GM19328 (cell line): Measurements from ENCODE around the gene PON1.

ENCODE experiments used
- ATAC-seq: cut with Tn5 transposase; IDR thresholded peaks from one replicate; pipeline ENCODE4 v1.9.1; 2021; ENCODE audit warnings: mild to moderate bottlenecking, moderate library complexity; ENCODE audit not compliant: unreplicated experiment

Gene PON1

DNA sequence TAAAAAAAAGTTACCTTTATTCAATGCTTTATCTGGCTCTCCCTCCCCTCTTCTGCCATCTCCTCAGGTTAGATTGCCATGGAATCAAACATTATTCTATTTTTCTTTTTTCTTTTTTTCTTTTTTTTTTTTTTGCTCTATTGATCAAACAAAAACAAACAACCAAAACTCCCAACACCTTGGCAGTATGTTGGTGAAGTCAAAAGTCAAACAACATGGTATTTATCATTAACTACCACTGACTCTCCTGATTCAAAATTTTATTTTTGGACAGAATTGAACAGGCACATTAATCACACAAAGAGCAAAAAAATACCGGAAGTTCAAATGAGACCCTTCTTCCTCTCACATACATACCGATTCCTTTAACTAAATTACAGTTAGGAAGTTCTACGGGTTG is 6.4 kb downstream of the PON1 start:
- ATAC-seq: no peak

DNA sequence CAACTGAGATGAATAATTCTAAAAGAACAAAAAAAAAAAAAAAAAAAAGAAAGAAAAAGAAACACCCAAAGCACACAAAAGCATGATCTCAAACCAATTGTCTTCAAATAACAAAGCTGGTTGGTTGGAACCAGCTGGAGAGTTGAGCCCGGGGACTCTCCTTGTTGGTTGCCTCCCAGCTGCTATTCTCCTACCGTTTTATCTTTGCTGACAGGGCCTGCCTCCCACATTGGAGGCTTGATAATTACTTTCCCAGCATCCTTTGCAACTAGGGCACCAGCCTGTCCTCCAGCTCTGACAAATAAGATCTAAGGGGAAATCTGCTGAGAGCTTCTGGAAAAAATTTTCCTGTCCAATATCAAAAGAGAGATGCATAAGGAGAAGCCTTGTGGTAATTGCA is 6.8 kb downstream of the PON1 start:
- no peak for ATAC-seq

- ATAC-seq: no peak
Measured at GRCh38 chr7:95316588-95316987, 7.7 kb downstream of the PON1 start.

DNA sequence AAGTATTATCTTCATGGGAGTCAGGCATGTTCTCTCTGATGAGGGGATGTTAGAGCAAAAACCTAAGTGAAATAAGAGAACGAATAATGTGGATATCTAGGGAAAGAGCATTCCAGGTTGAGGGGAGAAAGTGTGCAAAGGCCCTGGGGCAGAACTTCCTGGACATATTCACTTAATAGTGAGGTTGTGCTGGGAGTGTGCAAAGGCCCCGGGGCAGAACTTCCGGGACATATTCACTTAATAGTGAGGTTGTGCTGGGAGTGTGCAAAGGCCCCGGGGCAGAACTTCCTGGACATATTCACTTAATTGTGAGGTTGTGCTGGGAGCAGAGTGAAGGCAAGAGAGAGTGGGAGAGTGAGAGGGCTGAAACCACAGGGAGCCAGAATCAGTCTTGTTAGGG is 11.8 kb downstream of the PON1 start:
- no peak for ATAC-seq

GRCh38 chr7:95311389-95311788 is 12.9 kb downstream of the PON1 start:
- ATAC-seq: no peak

DNA sequence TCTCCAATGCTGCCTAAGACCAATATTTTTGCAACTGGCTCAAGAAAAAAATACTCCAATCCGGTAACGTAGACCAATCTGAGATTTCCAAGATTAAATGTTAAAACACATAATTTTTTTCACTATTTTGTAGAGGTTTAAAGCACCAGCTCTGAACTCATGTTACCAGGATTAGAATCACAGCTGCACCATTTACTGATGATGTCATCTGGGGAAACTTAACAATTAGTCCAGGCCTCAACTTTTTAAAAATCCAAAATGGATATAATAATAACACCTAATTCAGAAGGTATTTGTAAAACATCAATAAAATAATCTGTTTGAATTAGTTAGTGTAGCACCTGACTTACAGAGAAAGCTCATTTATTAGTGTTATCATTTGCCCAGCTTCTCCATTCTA is 14.4 kb downstream of the PON1 start:
- ATAC-seq: no peak

GRCh38 chr7:95304990-95305389 is 19.3 kb downstream of the PON1 start:
- no peak for ATAC-seq

DNA sequence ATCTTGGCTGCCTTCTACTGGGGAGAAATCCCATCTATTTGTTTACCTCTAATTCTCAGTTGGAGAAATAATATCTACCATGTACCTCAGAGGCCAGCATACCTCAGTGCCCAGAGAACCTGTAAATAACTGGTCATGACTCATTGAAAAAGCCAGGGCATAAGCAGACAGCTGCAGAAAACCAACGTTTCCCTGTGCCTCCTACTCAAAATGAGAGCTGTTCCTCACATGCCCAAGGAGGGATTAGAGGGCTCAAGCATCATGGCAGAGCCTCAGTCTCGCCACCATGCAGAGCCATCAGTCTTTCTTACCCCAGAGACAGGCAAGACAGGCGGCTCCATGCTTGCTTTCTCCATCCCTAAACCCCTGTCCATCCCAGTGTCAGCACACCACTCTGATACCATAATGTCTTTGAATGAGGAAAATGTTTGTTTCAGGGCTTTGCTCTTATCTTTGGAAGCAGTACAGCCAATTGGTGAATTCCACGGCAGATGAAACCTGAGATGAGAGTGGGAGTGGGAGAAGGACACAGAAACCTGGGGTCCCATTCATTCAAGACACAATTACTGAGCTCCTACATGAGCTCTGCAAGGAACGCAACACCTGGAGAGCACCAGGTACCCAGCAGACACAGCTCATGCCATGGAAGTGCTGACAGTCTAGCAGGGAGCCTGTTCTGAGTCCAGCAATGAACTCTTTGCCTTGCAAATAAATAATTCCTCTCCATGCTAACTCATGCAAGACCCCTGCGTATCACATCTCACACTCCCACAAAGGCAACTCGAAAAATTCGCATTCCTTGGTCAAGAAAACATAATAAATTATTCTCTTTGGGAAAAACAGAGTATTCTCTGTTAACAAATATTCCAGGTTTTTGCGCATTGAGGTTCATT is 21.1 kb downstream of the PON1 start:
- ATAC-seq: no peak

GRCh38 chr7:95298091-95298490 is 26.2 kb downstream of the PON1 start:
- ATAC-seq: no peak

DNA sequence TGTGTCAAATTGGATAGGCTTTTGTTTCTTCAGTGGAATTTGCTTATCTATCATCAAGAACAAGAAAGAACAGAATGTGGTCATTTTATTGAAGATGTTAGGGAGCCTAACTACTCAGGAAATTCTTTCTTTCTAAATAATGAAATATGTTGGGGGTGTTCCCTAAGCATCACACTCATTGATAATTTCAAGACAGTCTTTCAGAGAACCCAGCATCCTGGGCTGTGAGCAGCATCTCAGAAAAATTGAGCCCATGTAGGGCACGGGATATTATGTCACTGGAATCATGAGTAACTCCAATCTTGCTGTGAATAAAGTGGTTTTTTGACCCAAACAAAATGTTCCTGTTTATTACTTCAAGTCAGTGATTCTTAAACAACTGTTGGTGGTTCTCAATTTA is 27.3 kb downstream of the PON1 start:
- ATAC-seq: no peak

DNA sequence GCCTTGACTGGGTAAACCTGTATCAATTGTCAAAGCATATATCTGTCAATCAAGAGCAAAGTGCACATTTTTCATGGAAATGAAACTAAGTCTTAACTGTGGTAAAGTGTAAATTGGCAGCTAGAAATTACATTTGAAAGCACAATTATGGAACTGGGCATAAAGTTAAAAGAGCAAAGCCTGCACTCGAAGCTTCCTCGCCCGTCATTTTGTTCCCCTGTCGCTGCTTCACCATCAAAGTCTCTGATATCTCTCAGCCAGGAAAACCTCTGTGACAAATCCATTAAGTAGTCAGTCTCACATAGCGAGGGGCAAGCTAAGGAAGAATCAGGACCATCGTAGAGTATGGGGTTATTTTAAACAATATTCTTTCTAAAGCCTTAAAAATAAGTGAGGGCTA is 27.9 kb downstream of the PON1 start:
- ATAC-seq: no peak

GRCh38 chr7:95295397-95295796 is 28.9 kb downstream of the PON1 start:
- ATAC-seq: no peak

DNA sequence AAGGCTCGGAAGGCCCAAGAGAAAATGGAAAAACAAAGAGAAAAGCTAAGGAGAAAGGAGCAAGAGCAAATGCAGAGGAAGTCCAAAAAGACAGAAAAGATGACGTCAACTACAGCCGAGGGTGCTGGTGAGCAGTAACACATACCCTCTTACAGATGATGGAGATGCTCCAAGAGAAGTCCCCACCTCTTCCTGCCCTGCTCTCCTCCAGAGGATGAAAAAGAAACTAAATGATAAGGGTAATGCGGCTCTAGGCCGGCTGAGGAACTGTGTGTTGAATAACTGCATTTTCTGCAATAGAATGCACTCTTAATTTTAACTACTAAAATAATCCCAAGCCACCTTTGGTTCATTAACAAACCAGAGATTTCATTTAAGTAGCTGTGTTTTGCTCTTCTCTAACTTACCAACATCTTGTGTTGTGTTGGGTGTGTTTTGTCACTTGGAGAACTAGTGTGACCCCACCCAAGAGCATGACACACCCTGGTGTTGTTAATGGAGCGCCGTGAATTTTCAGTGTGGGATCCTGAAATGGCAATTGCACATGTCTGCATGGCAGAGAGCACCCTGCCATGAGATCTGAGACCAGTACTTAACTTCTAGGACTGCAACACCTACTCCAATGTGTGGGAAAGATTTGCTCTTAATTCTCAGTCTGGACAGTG is 34.0 kb downstream of the PON1 start:
- no peak for ATAC-seq

- no peak for ATAC-seq
Measured at GRCh38 chr7:95286096-95286495, 38.2 kb downstream of the PON1 start.

DNA sequence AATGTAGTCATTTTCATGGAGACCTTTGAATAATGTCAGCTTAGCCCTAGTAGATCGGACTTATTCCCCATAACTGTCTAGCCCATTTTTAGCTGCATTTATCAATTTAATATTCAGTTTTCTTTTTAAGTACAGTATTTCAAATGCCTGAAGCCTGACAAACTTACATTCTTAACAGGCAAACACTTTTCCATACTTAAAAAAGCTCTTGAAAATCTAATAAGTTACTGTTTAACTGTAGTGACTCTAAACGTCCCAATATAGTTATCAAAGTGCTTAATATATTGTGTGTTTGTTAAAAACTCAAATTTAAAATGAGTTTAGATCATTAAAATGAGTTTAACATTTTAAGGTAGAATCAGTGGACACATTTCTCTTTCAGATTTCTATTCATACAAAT is 44.9 kb downstream of the PON1 start:
- no peak for ATAC-seq

DNA sequence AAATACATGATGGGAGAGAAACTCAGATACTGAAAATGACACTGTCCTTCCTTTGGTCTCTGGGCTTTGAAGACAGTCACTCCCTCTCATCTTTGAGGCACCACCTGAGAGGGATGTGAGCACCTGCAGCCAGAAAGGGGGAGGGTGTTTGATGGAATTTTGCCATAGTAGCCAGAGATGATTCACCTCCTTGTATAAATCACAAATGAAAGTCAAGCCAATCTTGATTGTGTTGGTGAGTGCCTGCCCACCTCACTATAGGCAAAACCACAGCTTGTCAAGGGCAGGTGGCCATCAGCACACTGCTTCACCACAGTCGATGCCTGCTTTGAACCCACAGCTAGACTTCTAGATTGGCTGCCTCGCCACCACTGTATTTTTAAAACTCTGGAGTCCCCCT is 48.2 kb downstream of the PON1 start:
- ATAC-seq: no peak

GRCh38 chr7:95269640-95270039 is 54.7 kb downstream of the PON1 start:
- ATAC-seq: no peak

DNA sequence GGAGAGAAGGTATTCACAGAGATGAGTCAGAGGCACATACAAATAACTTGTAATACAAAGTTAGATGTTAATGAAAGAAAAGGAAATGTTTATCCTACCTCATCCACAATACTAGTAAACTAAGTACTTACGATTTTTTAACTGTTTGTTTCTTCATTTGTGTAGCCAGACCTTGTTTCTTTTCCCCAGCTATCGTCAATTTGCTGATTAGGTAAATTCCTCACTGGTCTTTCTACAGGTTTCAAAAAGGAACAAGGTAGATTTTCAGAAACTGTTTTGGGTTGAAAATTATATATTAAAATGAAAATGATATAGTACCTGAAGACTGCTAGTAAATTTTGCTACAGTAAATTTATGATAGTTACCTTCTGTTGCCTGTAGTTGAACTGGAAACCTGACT is 56.6 kb downstream of the PON1 start:
- ATAC-seq: no peak

DNA sequence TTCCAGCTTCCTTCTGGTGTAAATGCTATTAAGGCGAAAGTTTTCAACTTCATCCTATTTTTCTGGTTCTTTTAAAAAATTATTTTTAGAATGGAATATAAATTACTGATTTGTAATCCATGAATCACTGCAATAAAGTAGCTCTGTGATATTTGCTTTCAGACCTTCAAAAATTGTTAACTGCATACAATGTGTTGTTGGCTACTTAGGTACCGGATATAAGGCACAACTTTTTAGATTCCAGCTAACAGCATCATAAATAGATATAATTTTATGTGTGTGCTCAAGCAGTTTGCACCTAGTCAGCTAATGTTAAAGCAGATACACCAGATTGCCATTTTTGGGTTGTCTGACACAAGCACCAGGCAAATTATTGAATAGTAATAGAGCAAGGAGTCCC is 58.7 kb downstream of the PON1 start:
- ATAC-seq: no peak

- no peak for ATAC-seq
Measured at GRCh38 chr7:95264363-95264891, 59.9 kb downstream of the PON1 start.

DNA sequence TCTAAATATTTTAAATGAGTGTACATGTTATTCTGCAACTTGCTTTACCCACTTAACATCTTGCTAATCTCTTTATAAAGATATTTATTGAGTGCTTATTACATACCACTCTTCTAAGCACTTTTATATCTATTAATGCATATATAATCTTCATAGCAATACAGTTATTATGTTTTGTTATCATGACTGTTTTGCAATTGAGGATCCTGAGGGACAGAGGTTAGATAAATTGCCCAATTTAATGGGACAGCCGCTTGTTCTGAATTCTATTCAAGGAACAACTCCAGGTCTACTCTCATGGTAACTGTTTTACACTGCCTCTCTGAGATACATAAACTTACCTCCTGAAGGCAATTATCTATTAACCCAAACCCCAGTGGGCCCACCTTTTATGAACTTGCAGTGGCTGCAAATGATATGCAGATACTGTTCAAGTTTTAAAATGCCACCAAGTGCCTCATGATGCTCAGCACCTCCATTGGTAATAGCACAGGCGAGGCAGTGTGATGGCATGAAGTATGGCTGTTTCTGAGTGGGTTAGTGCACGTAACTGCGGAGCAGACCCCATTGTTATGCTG is 60.5 kb downstream of the PON1 start:
- no peak for ATAC-seq

DNA sequence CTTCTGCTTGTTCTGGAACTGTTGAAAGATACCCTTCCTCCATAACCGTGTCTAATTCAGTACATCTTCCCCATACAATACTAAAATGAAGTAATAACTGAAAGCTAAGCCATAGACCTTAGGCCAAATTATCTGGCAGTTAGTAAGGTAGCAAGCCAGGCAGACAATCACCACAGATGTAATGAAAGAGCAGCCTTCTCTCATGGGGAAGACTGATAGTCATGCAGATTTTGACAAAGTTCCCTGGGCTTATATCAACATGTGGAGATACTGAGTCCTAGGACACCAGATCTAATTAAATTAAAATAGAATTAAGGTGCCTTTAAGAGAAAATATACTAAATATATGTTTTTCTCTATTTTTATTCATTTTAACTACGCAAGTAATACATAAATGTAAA is 61.5 kb downstream of the PON1 start:
- no peak for ATAC-seq
